SIG-M5 treated with dmso at 0.1 percent for 504 hours (cell line): ENCODE measurements around the gene CAMKMT.

Experiments
- DNase-seq: peaks from one replicate; lab custom pipeline; 2025; ENCODE audit not compliant: unreplicated experiment; lab: John Stamatoyannopoulos, UW

The CAMKMT gene

GRCh38 chr2:44638649-44639048 lies 276.9 kb downstream of the CAMKMT start:
- DNase-seq = no peak

DNA sequence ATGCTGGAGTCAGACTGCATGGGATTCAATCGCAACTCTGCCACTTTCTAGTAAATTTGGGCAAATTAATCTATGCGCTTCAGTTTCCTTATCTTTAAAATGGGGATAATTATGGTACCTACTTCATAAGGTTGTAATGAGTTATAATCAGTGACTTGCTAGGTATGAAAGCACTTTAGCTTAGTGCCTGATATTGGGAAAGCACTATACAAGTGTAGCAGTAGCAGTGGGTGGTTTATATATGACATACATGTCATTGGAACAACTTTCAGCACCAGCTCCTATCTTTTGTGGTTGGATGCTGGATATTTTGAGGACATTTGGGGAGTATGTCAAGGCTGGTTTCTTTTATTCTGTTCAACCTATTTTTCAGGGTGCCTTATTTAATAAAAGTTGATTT lies 277.7 kb downstream of the CAMKMT start:
- no peak for DNase-seq

- no peak for DNase-seq
These were observed 280.5 kb downstream of the CAMKMT start for GRCh38 chr2:44642123-44642857.

DNA sequence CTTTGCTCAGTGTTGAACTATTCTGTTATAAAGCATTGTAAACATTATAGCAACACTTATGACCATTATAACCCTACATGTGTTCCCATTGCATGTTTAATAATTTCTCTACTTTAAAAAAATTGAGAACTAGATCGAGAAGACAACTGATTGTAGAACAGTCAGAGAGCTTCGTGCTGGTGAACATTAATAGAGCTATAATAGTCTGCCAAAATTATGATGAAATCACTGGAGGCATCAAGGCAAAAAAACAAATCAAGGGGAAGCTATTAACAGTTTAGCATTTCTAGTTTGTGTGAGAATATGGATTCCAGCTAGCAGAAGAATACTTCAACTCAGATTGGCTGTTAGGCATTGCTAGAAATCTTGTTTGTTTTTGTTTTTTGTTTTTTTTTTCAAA lies 284.2 kb downstream of the CAMKMT start:
- no peak for DNase-seq

- DNase-seq = no peak
These were observed 287.6 kb downstream of the CAMKMT start for GRCh38 chr2:44649381-44649780.

- no peak for DNase-seq
These were observed 289.0 kb downstream of the CAMKMT start for GRCh38 chr2:44650796-44651195.

GRCh38 chr2:44651974-44652373 lies 290.2 kb downstream of the CAMKMT start:
- DNase-seq = no peak

DNA sequence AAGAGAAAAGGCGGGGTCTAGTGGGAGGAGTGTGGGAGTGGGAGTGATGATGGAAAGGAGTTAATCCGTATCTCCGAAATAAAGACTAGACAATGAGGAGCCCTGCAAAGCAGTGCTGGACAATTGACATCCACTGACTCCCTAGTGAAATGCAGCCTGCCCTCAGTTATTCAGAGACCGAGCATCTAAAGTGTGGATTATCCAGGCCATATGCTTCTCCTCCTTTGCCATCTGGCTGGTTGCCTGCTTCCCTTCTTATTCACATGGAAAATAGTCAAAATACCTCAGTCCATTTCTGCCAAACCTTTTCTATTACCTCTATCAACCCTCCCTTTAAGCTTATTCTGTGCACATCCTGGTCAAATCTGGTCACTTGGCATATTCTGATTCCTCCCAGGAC lies 291.0 kb downstream of the CAMKMT start:
- no peak for DNase-seq

GRCh38 chr2:44655401-44655864 lies 293.7 kb downstream of the CAMKMT start:
- no peak for DNase-seq

DNA sequence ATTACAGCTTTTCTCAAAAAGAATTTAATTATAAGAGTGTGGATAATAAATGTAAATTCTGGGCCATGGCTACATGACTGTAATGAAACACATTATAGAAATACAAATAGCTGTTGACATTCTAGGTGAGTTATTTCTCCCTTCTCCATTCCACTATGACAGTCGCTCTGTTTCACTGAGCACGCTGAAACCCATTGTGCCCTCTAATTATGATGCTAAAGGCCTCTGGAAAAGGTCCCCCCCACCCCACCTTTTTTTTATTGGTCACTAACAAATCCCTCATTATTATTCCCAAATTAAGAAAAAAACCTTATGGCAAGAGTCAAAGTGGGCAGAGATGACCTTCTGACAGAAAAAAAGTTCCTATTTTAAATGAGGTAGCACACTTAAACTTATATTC lies 294.7 kb downstream of the CAMKMT start:
- no peak for DNase-seq

DNA sequence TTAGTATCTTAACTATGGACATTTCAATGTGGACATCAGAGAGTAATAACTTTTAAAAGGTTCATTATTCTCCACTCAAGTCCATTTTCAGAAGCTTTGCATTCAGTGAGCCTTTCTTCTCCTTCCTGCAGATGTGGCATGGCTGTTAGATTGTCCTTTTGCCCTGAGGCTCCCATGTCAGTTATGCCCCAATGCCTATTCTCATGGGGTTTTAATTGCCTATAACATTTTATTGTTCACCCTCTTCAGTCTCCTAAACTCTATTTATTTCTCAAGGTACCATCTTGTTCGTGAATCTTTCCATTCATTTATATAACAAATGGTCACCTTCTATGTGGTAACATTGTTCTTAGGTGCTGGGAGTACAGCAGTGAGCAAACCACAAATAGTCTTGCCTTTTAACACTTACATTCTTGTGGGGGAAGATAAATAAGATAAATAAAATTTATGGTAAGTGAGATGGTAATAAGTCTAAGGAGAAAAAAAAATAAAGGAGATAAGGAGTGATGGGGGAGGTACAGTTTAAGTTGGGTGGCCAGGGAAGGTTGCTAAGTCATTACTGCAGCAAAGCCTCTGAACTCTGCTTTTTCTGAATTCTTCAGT lies 301.8 kb downstream of the CAMKMT start:
- no peak for DNase-seq

- peak; percentile 26 for DNase-seq
These were observed 306.6 kb downstream of the CAMKMT start for GRCh38 chr2:44668336-44668735.

DNA sequence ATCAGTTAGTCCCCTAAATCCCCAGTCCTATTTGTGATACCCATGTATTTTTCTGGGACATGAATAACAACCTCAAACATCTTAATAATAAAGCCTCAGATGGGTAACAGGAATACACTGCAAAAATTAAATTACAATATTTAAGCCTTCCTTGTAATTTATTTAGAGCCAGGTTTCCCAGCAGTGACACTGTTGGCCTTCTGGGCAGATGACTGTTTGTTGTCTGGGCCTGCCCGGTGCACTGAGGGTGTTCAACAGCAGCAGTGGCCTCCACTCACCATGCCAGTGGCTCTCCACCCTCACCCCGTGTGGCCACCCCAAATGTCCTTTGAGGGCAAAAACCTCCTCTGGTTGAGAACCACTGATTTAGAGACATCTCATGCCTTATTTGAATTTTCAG lies 309.5 kb downstream of the CAMKMT start:
- DNase-seq = no peak

DNA sequence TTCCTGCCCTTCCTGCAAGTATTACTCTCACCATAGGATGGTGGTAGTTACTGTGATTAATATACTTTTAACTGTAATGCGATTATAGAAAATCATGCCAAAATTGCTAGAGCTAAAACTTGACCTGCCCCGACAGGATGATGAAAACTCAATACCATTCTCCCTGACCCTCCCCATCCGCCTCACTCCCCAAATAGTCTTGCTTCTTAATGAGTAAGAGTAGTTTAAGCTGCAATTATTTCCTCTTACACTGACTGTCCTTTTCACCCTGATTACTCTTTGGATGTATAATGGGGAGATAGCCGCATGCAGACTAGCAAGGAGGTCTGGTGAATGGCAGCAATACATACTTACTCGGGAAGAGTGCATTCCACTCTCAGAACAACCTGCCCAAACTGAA lies 310.2 kb downstream of the CAMKMT start:
- no peak for DNase-seq

- no peak for DNase-seq
These were observed 310.7 kb downstream of the CAMKMT start for GRCh38 chr2:44672431-44672830.

DNA sequence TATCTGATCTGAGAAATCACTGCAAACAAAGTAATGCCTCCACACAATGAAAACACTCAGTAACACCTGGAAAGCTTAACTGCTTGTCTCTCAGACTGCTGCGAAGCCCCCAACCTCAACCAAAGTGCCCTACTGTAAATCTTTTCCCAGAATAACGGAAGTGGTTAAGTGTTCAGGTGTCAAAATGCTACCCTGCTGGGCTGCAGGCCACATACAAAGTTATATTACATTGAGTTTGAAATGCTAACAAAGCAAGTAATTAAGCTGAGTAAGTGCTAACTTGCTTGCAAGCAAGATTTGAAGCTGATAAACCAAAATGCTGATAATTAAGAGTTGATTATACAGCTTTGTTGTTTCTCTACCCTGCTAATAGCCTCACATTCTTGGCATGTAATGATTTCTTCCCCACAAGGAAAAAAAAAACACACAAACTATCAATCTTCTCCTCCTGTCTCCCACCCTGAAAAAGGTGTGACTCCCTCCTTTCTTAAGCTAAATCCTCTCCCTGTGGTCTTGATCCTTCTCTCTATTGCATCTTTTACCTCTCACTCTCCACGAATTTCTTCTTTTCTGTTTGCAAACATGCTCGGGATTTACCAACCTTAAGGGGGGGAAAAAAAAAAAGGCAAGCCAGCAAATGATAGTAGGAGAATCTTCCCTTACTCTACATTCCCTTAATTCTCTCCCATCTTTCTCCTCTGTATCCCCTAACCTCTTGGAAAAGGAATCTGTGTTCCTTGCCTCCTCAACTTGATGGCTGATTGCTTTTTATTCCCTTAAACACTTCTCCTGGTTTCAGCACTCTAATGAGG lies 312.9 kb downstream of the CAMKMT start:
- DNase-seq = no peak

GRCh38 chr2:44676379-44676778 lies 314.6 kb downstream of the CAMKMT start:
- no peak for DNase-seq

DNA sequence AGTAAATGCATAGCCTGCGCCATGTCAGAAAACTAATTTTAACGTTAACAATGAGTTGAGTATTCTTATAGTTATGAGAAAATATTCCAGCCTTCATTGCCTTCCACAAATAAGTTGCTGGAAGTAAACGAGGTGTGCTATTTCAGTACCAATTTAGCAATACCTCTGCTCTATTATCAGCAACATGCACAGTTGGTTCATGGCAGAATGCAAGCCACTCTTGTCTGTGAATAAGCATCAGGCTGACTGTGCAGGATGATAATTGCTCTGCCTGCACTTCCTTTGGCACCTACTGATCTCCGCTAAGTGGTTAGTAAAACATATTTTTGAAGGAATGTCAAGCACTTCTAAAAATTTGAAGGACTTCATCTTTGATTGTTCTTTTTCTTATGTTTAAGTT lies 317.8 kb downstream of the CAMKMT start:
- DNase-seq = no peak

DNA sequence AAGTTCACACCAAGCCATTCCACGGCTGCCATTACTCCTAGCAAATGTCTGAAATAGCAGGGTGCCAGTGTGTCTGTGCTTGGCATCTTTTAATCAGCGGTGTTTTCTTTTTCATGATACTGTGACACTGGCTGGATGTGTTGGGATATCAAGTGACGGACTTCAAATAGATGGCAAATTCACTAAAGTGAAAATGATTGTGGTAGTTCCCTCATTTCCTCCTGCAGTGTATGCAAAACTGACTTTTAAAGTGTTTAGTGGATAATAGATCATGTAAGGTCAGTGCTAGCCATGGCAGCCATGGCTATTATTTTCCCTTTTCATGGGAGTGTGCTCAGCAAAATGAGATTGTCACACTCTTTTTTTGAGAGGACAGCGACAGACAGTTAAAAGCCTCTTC lies 318.2 kb downstream of the CAMKMT start:
- DNase-seq = no peak

GRCh38 chr2:44680424-44680971 lies 318.8 kb downstream of the CAMKMT start:
- no peak for DNase-seq

DNA sequence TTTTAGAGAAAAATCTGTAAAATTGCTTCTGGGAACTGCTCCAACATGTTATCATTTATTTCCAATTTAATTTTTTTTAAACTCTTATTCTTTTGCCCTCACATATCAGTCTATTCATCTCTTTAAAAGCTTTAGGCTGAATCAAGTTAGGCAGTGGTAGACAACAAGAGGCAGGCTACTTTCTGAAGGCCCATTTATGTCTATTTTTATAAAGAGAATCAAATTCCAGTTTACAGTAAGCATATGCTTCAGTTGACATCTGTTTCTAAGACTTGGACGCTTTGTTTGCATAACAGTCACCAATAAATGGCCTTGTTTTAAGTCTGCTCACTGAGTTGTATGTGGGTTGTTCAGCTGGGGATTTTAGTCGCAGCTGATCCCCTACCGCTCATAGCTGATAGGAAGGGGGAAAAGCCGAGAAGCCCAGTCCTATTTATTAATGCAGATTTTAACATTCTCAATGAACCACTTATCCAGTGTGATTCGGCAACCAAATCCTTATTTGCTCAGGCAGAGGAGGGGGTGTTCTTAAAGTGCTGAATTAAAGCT lies 319.3 kb downstream of the CAMKMT start:
- no peak for DNase-seq
